ENCODE measurements around the gene C5orf34. TPM values are rescaled to one million over a fixed set of nuclear protein-coding genes. Genes with fewer than 3 reads are reported as not detected.
A peak's percentile ranks its signal among the peaks of the same experiment; 100 is the strongest.

Gene C5orf34
- total and polyA plus RNA-seq, 9 of the 15 experiments (the other 6 are each of a cell fraction or from before 2014, with no cell fraction given), result 13.2 to 32.6 (median 20.7) TPM

- TF ChIP-seq, protein P1, sequence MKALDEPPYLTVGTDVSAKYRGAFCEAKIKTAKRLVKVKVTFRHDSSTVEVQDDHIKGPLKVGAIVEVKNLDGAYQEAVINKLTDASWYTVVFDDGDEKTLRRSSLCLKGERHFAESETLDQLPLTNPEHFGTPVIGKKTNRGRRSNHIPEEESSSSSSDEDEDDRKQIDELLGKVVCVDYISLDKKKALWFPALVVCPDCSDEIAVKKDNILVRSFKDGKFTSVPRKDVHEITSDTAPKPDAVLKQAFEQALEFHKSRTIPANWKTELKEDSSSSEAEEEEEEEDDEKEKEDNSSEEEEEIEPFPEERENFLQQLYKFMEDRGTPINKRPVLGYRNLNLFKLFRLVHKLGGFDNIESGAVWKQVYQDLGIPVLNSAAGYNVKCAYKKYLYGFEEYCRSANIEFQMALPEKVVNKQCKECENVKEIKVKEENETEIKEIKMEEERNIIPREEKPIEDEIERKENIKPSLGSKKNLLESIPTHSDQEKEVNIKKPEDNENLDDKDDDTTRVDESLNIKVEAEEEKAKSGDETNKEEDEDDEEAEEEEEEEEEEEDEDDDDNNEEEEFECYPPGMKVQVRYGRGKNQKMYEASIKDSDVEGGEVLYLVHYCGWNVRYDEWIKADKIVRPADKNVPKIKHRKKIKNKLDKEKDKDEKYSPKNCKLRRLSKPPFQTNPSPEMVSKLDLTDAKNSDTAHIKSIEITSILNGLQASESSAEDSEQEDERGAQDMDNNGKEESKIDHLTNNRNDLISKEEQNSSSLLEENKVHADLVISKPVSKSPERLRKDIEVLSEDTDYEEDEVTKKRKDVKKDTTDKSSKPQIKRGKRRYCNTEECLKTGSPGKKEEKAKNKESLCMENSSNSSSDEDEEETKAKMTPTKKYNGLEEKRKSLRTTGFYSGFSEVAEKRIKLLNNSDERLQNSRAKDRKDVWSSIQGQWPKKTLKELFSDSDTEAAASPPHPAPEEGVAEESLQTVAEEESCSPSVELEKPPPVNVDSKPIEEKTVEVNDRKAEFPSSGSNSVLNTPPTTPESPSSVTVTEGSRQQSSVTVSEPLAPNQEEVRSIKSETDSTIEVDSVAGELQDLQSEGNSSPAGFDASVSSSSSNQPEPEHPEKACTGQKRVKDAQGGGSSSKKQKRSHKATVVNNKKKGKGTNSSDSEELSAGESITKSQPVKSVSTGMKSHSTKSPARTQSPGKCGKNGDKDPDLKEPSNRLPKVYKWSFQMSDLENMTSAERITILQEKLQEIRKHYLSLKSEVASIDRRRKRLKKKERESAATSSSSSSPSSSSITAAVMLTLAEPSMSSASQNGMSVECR (CRISPR knock-in tag; IDR thresholded peaks at IDR 0.05), result peak; percentile 79
- TF ChIP-seq, protein P2, sequence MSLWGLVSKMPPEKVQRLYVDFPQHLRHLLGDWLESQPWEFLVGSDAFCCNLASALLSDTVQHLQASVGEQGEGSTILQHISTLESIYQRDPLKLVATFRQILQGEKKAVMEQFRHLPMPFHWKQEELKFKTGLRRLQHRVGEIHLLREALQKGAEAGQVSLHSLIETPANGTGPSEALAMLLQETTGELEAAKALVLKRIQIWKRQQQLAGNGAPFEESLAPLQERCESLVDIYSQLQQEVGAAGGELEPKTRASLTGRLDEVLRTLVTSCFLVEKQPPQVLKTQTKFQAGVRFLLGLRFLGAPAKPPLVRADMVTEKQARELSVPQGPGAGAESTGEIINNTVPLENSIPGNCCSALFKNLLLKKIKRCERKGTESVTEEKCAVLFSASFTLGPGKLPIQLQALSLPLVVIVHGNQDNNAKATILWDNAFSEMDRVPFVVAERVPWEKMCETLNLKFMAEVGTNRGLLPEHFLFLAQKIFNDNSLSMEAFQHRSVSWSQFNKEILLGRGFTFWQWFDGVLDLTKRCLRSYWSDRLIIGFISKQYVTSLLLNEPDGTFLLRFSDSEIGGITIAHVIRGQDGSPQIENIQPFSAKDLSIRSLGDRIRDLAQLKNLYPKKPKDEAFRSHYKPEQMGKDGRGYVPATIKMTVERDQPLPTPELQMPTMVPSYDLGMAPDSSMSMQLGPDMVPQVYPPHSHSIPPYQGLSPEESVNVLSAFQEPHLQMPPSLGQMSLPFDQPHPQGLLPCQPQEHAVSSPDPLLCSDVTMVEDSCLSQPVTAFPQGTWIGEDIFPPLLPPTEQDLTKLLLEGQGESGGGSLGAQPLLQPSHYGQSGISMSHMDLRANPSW (CRISPR knock-in tag; IDR thresholded peaks at IDR 0.05), result no peak
- TF ChIP-seq NCOA1 (IDR thresholded peaks at IDR 0.05; ENCODE audit: low read depth), result 0 out of 2 replicates have a peak, but pooled peaks have one; percentile 53
- no peak for TF ChIP-seq ZNF436 (CRISPR knock-in tag; IDR thresholded peaks at IDR 0.05)
- TF ChIP-seq, protein P3, sequence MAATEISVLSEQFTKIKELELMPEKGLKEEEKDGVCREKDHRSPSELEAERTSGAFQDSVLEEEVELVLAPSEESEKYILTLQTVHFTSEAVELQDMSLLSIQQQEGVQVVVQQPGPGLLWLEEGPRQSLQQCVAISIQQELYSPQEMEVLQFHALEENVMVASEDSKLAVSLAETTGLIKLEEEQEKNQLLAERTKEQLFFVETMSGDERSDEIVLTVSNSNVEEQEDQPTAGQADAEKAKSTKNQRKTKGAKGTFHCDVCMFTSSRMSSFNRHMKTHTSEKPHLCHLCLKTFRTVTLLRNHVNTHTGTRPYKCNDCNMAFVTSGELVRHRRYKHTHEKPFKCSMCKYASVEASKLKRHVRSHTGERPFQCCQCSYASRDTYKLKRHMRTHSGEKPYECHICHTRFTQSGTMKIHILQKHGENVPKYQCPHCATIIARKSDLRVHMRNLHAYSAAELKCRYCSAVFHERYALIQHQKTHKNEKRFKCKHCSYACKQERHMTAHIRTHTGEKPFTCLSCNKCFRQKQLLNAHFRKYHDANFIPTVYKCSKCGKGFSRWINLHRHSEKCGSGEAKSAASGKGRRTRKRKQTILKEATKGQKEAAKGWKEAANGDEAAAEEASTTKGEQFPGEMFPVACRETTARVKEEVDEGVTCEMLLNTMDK (IDR thresholded peaks at IDR 0.05; ENCODE audit: borderline replicate concordance, insufficient read depth, low read depth, low read length, poor library complexity, severe bottlenecking), result peak; percentile 27
- no peak for TF ChIP-seq PTBP1 (IDR thresholded peaks at IDR 0.05; ENCODE audit: low read depth, low read length)
- no peak for TF ChIP-seq SIX5 (IDR thresholded peaks at IDR 0.05; ENCODE audit: borderline replicate concordance in 1 of 2, insufficient read depth in 1 of 2, low read depth in 1 of 2, low read length in 2 of 2)
- TF ChIP-seq, protein P4, sequence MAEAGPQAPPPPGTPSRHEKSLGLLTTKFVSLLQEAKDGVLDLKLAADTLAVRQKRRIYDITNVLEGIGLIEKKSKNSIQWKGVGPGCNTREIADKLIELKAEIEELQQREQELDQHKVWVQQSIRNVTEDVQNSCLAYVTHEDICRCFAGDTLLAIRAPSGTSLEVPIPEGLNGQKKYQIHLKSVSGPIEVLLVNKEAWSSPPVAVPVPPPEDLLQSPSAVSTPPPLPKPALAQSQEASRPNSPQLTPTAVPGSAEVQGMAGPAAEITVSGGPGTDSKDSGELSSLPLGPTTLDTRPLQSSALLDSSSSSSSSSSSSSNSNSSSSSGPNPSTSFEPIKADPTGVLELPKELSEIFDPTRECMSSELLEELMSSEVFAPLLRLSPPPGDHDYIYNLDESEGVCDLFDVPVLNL (CRISPR knock-in tag; IDR thresholded peaks at IDR 0.05; ENCODE audit: low read depth), result no peak
- TF ChIP-seq, protein P5, sequence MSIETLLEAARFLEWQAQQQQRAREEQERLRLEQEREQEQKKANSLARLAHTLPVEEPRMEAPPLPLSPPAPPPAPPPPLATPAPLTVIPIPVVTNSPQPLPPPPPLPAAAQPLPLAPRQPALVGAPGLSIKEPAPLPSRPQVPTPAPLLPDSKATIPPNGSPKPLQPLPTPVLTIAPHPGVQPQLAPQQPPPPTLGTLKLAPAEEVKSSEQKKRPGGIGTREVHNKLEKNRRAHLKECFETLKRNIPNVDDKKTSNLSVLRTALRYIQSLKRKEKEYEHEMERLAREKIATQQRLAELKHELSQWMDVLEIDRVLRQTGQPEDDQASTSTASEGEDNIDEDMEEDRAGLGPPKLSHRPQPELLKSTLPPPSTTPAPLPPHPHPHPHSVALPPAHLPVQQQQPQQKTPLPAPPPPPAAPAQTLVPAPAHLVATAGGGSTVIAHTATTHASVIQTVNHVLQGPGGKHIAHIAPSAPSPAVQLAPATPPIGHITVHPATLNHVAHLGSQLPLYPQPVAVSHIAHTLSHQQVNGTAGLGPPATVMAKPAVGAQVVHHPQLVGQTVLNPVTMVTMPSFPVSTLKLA (conservative IDR thresholded peaks at IDR 0.05), result peak in 1 of 2 experiments; percentile 85
- TF ChIP-seq TFAM (CRISPR knock-in tag; conservative IDR thresholded peaks at IDR 0.05), result no peak
- no peak for TF ChIP-seq SNAPC5 (CRISPR knock-in tag; IDR thresholded peaks at IDR 0.05)
- TF ChIP-seq CCNT2 (IDR thresholded peaks at IDR 0.05; ENCODE audit: borderline replicate concordance, extremely low read depth, insufficient read length, low read depth, low read length), result peak; percentile 87
These were observed 31.4 kb downstream of the C5orf34 start, which contains the start of gene TMEM267 (continued) for GRCh38 chr5:43483298-43484105.

All from K562 (cell line).